Fibroblast of skin of scalp (primary cell): ENCODE results near the gene LAYN.

ENCODE experiments used
- DNase-seq: peaks from one replicate; pipeline ENCODE4 v3.0.0-alpha.2; 2013

The LAYN gene

DNA sequence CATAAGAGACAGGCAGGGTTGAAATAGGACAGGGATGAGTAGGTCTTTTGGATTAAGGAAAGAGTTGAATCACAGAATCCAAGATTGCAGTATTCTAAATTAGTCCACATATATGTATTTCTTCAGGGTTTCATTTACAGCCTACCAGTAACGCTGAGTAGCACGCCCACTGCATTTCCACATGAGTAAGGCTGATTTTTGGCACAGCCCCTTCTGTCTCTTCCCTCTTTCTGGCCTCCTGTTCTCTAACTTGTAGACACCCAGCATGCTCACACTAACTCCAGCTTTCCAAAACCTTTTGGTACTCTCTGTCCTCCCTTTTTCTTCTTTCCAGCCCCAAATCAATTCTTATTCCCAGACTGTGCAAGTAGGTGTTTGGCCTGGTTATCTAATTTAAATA, 58.0 kb downstream of the LAYN start:
- peak; percentile 46 for DNase-seq

DNA sequence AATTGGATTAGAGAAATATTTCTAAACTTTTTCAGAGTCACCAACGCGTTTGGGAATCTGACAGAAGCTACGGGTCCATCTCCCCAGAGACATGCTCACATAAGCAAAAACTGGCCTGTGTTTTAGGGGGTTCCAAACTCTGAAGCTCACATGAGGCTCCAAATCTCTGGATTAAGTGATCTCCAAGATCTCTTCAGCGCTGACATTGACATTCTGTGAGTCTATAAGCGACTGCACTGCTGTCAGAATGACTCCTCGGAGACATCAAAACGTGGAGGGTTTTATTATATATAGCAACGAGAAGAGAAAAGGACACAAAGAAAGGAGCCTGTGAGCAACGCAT, 61.1 kb downstream of the LAYN start:
- no peak for DNase-seq

DNA sequence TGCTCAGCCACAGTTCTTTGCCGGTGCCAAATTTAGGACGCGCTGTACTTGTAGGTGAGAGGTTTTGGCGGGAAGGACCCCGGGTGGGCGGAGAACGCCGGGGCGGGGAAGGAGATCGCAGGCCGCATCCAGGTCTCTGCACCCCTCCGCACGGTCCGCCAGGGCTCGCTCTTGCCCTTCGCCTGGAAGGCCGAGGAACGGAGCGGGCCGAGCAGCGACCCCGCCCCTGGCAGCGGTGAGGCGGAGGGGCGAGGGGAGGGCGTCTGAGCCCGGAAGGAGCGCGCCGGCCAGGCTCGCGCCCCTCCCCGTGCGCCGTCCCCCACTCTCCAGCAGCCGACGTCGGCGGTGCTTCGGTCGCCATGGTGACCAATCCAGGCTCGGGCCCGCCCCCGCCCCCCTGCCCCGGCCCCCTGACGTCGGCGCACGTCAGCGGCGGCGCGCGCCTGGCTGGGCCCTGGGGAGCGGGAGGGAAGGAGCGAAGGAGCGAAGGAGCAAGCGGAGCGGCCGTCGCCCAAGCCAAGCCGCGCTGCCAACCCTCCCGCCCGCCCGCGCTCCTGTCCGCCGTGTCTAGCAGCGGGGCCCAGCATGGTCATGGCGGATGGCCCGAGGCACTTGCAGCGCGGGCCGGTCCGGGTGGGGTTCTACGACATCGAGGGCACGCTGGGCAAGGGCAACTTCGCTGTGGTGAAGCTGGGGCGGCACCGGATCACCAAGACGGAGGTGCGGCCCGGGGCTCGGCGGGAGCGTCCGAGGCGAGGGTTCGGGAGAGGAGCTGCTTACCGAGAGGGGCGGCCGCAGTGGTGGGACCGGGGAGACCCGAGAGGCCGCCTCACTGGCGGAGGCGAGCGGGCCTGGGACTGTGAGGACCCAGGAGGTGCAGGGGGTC, 61.7 kb downstream of the LAYN start, which contains the start of gene SIK2:
Gene SIK2, plus strand, starts transcription at position 471 of the 886 bp plus-strand sequence. Its CDS starts 115 bp downstream, at position 586.
- DNase-seq = peak; percentile 97

DNA sequence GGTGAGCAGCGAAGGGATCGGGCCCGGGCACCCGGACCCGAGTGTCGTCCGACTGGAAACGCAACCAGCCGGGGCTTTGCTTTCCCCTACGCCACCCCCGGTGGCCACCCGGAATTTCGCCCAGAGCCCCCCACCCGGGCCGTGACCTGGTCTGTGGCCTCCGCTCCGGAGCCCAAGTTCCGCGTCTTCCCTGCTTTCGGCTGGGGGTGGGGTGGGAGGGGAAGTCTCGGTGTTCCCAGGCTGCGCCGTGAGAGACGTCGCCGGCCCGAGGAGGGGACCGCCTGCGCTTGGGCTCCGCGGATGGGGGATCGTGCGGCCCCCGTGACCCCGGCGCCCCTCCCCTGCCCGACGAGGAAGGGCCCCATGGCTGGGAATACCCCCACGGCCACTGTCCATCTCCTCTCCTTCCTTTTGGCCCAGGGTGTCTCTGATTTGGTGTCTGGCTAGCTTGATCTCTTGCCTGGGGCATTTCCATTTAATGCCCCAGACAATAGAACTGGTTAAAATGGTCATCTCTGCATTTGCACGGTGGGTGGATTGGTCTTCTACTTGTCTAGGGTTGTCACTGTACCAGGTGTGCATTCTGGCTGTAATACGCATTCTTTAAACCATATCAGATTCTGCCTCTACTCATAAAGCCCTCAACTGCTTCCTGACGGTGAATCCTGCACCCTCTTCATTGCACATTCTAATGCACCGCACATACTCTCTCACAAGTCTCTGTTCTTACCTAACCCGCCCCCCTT, 62.5 kb downstream of the LAYN start:
- DNase-seq = peak; percentile 14

DNA sequence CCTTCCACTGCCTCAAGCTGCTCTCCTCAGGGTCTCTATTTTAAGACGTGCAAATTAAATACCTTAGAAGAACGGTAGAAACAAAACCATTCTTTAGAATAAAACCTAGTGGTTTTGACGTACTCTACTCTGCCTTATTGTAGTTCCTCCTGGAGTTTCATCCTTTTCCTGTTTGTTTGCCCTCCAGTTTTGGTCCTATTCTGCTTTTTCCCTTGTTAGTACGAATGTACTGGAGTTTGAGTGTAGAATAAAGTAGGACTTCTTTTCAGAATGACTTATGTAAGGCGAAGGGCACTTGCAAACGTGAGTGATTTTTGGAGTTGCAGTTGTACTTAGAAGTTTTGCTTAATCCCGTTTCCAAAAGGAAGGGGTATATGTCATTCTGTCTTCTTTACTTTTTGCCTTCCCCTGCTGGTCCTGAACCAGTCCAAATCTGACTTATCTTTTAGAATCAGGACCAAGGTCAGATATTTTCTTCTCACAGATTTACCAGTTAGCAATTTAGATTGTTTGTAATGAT, 63.2 kb downstream of the LAYN start:
- no peak for DNase-seq

DNA sequence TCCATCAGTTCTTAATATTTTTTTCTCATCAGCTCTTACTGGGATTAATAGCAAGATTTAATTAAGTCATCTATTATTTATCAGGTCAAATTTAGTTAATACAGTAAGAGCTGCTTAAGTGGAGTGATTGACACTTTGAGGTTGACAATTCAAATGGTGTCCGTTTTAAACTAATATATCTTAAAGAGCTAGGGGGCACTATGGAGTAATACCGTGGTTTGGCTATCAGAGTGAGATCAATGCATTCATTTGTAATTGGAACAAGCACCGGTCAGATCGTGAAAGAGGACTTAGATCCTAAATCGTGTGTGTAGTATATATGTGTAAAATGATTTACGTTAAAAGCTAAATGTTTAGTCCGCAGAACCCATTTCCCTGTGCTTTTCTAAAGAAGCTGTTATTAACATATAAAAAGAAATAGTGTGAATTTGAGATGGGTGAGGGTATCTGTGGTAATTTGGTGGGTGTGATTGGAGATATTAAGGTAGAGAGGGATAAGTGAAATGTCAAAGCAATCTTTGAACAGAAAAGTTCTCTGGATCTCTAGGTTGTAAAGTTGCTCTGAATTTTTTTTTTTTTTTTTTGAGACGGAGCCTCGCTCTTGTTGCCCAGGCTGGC, 64.0 kb downstream of the LAYN start:
- peak; percentile 46 for DNase-seq

DNA sequence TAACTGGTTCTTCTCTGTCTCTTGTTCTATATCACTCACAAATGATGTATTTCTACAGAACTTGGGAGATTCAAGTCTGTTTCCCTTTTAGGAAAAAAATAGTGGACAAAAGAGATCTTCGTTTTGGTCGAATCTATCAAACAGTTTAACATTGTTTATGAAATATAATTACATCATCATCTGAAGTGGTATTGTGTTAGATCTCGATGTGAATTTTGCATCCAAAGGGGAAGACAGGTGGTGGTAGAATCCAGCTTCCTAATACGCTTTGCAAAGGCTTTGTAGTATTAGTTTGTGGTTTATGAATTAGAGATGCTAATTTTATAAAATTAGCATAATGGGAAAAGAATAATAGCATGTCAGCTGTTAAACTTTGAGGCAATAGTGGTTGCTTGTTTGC, 65.2 kb downstream of the LAYN start:
- DNase-seq = no peak

DNA sequence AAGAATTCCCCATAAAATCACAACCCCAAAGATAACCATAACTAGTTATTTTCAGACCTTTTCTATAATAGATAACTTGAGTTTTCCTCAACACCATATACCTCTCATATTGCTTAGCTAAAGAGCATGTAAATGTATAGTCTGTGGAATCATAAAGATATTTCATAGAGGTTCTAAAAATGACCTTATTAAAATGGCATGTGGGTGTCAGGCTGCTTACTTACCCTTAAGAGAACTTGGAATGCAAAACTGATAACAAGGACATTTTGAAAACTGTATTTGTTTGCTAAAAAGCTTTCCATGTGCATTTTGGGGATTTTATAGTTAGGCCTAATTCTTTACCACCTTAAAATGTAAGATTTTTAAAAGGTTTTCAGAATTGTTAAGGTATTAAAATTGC, 66.5 kb downstream of the LAYN start:
- DNase-seq = peak; percentile 38

DNA sequence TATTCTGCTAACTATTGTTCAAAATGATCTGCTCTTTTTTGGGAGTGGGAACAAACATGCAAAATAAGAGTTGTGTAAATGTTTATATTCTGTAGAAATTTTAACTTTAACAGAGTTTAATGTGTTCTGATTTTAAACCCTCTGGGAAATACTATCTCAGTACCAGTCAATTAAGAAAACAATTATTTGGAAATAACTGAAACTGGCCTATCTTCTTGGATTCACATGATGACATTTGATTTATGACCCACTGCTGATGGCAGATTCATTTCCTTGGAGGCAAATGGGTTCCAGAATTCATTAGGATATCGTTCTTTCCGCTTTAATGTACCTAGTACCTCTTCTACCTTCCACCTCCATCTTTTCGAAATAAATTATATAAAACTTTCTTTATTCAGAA, 67.2 kb downstream of the LAYN start:
- no peak for DNase-seq
